Mammary epithelial cell (primary cell): ENCODE data around the gene PDLIM7.

Experiments used
- EZH2 ChIP-seq: IDR thresholded peaks from 2 replicates; pipeline ENCODE4 v1.6.1; 2012; ENCODE audit warnings: low read length, inconsistent platforms, borderline replicate concordance
- TF ChIP-seq, protein P1 (sequence below), 2 donors: IDR thresholded peaks in 1 of 2; conservative IDR thresholded peaks in 1 of 2; 2 replicates each; pipeline ENCODE4 v1.5.1; 2011 to 2012; ENCODE audit warnings: inconsistent platforms in 2 of 2, low read length in 2 of 2, mild to moderate bottlenecking in 2 of 2, control low read depth in 1 of 2, low read depth in 1 of 2; ENCODE audit not compliant: insufficient read depth in 1 of 2; ENCODE audit errors: extremely low read depth in 1 of 2

DNA sequence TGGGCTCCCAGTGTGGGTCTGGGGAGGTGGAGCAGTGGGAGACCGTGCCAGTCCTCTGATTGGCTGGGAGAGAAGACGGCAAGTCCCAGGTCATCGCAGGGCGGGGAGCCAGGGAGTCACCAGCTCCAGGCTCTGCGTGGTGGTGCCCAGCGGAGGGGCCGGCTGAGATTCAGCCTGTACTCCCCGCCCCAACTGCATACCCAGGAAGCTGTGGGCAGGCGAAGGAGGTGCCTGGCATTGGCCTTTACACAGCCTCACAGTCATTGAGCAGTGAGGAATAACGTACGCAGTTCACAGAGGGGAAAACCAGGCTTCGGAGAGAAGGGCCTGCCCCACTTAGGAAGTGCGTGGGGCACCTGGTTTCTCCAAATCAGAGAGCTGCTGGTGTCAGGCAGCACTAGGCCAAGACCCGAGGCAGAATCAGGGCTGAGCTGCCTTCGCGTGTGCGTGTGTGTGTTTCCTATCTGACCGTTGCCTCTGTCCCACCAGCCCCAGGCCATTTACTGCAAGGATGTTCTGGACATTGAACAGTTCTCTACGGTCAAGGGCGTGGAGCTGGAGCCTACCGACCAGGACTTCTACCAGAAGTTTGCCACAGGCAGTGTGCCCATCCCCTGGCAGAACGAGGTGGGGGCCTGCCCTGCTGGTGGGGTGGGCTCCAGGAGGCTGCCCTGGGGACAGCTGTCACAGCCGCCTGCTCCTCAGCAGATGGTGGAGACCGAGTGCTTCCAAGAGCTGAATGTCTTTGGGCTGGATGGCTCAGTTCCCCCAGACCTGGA, 57.0 kb downstream of the PDLIM7 start:
- TF ChIP-seq, protein P1, sequence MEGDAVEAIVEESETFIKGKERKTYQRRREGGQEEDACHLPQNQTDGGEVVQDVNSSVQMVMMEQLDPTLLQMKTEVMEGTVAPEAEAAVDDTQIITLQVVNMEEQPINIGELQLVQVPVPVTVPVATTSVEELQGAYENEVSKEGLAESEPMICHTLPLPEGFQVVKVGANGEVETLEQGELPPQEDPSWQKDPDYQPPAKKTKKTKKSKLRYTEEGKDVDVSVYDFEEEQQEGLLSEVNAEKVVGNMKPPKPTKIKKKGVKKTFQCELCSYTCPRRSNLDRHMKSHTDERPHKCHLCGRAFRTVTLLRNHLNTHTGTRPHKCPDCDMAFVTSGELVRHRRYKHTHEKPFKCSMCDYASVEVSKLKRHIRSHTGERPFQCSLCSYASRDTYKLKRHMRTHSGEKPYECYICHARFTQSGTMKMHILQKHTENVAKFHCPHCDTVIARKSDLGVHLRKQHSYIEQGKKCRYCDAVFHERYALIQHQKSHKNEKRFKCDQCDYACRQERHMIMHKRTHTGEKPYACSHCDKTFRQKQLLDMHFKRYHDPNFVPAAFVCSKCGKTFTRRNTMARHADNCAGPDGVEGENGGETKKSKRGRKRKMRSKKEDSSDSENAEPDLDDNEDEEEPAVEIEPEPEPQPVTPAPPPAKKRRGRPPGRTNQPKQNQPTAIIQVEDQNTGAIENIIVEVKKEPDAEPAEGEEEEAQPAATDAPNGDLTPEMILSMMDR (conservative IDR thresholded peaks at IDR 0.05 in 1 of 2, IDR thresholded peaks at IDR 0.05 in 1 of 2; ENCODE audit: extremely low read depth in 1 of 2, insufficient read depth in 1 of 2, low read depth in 1 of 2, low read length in 2 of 2): no peak
- TF ChIP-seq EZH2: no peak
